SK-N-SH treated with all-trans-retinoic acid at 6 μM for 48 hours (cell line): ENCODE results near the gene MELK.

Experiments used
- ATAC-seq: fragments of 200-7000 bp; cut with Tn5 transposase; 3 replicates; pipeline ENCODE4 v1.9.1; 2020; ENCODE audit warnings: mild to moderate bottlenecking, moderate library complexity
- BACH2 ChIP-seq: fragments of 250-450 bp; sonication (Bioruptor Pico); IDR thresholded peaks from 2 replicates; pipeline ENCODE4 v1.9.0; 2021; ENCODE audit warnings: mild to moderate bottlenecking, borderline replicate concordance
- CREB5 ChIP-seq: fragments of 250-450 bp; sonication (Bioruptor Pico); IDR thresholded peaks from 2 replicates; pipeline ENCODE4 v1.5.1; 2020; ENCODE audit warnings: low read depth, mild to moderate bottlenecking, moderate library complexity
- CSDC2 ChIP-seq: fragments of 250-450 bp; sonication (Bioruptor Pico); IDR thresholded peaks from 2 replicates; pipeline ENCODE4 v1.5.0; 2020; ENCODE audit warnings: mild to moderate bottlenecking, moderate library complexity
- CSRNP3 ChIP-seq: fragments of 250-450 bp; sonication (Bioruptor Pico); IDR thresholded peaks from 2 replicates; pipeline ENCODE4 v1.5.1; 2021; ENCODE audit warnings: mild to moderate bottlenecking, moderate library complexity
- ESRRG ChIP-seq: fragments of 250-450 bp; sonication (Bioruptor Pico); IDR thresholded peaks from 2 replicates; pipeline ENCODE4 v1.6.1; 2021; ENCODE audit warnings: mild to moderate bottlenecking
- GLIS3 ChIP-seq: fragments of 250-450 bp; sonication (Bioruptor Pico); IDR thresholded peaks from 2 replicates; pipeline ENCODE4 v1.5.0; 2020; ENCODE audit warnings: mild to moderate bottlenecking, moderate library complexity
- ISL1 ChIP-seq: fragments of 250-450 bp; sonication (Bioruptor Pico); IDR thresholded peaks from 2 replicates; pipeline ENCODE4 v2.1.2; 2022; ENCODE audit warnings: mild to moderate bottlenecking, moderate library complexity
- OSR1 ChIP-seq: fragments of 250-450 bp; sonication (Bioruptor Pico); IDR thresholded peaks from 2 replicates; pipeline ENCODE4 v1.8.0; 2022; ENCODE audit warnings: moderate library complexity, mild to moderate bottlenecking, inconsistent platforms
- PPARA ChIP-seq: fragments of 250-450 bp; sonication (Bioruptor Pico); IDR thresholded peaks from 2 replicates; pipeline ENCODE4 v1.5.0; 2020; ENCODE audit warnings: mild to moderate bottlenecking, borderline replicate concordance
- RARB ChIP-seq: fragments of 250-450 bp; sonication (Bioruptor Pico); IDR thresholded peaks from 2 replicates; pipeline ENCODE4 v1.8.0; 2021; ENCODE audit warnings: mild to moderate bottlenecking, moderate library complexity
- SNAI2 ChIP-seq: fragments of 250-450 bp; sonication (Bioruptor Pico); IDR thresholded peaks from 2 replicates; pipeline ENCODE4 v1.5.0; 2020; ENCODE audit warnings: mild to moderate bottlenecking, moderate library complexity
- TCF4 ChIP-seq: fragments of 250-450 bp; sonication (Bioruptor Pico); IDR thresholded peaks from 2 replicates; pipeline ENCODE4 v1.8.0; 2021; ENCODE audit warnings: mild to moderate bottlenecking, moderate library complexity, borderline replicate concordance
- TOX ChIP-seq: fragments of 250-450 bp; sonication (Bioruptor Pico); IDR thresholded peaks from 2 replicates; pipeline ENCODE4 v1.8.0; 2021; ENCODE audit warnings: mild to moderate bottlenecking, moderate library complexity, borderline replicate concordance
- ZC3H10 ChIP-seq: fragments of 250-450 bp; sonication (Bioruptor Pico); IDR thresholded peaks from 2 replicates; pipeline ENCODE4 v1.5.1; 2021; ENCODE audit warnings: mild to moderate bottlenecking, moderate library complexity
- ZFP3 ChIP-seq: fragments of 250-450 bp; sonication (Bioruptor Pico); IDR thresholded peaks from 2 replicates; pipeline ENCODE4 v1.5.0; 2020; ENCODE audit warnings: mild to moderate bottlenecking, moderate library complexity
- ZFP30 ChIP-seq: fragments of 450-650 bp; formaldehyde crosslinking; IDR thresholded peaks from 2 replicates; pipeline ENCODE4 v1.5.0; 2022; ENCODE audit warnings: mild to moderate bottlenecking, moderate library complexity
- ZNF565 ChIP-seq: fragments of 450-650 bp; formaldehyde crosslinking; conservative IDR thresholded peaks from 2 replicates; pipeline ENCODE4 v1.5.0; 2020; ENCODE audit warnings: low read depth, mild to moderate bottlenecking, moderate library complexity
- ZNF70 ChIP-seq: fragments of 450-650 bp; formaldehyde crosslinking; IDR thresholded peaks from 2 replicates; pipeline ENCODE4 v1.5.0; 2020; ENCODE audit warnings: mild to moderate bottlenecking, moderate library complexity
- ZNF8 ChIP-seq: fragments of 450-650 bp; formaldehyde crosslinking; IDR thresholded peaks from 2 replicates; pipeline ENCODE4 v1.5.0; 2020; ENCODE audit warnings: mild to moderate bottlenecking, moderate library complexity
- TF ChIP-seq, protein P1 (sequence below): fragments of 250-450 bp; sonication (Bioruptor Pico); IDR thresholded peaks from 2 replicates; pipeline ENCODE4 v1.8.0; 2020; ENCODE audit warnings: mild to moderate bottlenecking, moderate library complexity, borderline replicate concordance
- TF ChIP-seq, protein P2 (sequence below): fragments of 250-450 bp; sonication (Bioruptor Pico); IDR thresholded peaks from 2 replicates; pipeline ENCODE4 v1.5.0; 2020; ENCODE audit warnings: mild to moderate bottlenecking, moderate library complexity
- TF ChIP-seq, protein P3 (sequence below): fragments of 250-450 bp; sonication (Bioruptor Pico); IDR thresholded peaks from 2 replicates; pipeline ENCODE4 v1.8.0; 2021; ENCODE audit warnings: low read depth, mild to moderate bottlenecking, moderate library complexity, borderline replicate concordance

Gene MELK

DNA sequence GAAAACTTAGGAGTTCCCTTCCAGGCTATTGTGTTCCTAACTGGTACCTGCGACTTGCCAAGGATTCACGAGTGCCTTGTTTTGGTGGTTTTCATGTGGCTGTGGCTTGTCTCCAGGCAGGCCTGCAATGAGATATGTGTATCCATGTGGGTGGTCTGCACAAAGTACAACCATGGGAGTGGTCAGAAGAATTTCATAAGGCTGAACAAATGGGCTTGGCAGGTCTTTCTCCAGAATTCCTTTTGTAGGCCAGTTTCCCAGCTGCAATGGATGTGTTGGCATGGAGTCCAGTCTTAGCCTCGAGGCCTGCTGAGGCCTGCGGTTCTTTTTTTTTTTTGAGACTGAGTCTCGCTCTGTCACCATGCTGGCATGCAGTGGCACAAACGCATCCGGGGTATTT lies 28.8 kb upstream of the MELK start:
- no peak for TF ChIP-seq ZNF70 (CRISPR knock-in tag)
- TF ChIP-seq ZNF565 (CRISPR knock-in tag), result no peak
- no peak for TF ChIP-seq PPARA
- TF ChIP-seq CREB5 (CRISPR knock-in tag), result no peak
- no peak for TF ChIP-seq TCF4 (CRISPR knock-in tag)
- no peak for TF ChIP-seq RARB
- TF ChIP-seq, protein P1, sequence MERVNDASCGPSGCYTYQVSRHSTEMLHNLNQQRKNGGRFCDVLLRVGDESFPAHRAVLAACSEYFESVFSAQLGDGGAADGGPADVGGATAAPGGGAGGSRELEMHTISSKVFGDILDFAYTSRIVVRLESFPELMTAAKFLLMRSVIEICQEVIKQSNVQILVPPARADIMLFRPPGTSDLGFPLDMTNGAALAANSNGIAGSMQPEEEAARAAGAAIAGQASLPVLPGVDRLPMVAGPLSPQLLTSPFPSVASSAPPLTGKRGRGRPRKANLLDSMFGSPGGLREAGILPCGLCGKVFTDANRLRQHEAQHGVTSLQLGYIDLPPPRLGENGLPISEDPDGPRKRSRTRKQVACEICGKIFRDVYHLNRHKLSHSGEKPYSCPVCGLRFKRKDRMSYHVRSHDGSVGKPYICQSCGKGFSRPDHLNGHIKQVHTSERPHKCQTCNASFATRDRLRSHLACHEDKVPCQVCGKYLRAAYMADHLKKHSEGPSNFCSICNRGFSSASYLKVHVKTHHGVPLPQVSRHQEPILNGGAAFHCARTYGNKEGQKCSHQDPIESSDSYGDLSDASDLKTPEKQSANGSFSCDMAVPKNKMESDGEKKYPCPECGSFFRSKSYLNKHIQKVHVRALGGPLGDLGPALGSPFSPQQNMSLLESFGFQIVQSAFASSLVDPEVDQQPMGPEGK, result no peak
- no peak for TF ChIP-seq CSDC2
- no peak for TF ChIP-seq OSR1 (CRISPR knock-in tag)
- TF ChIP-seq ZNF8 (CRISPR knock-in tag), result no peak
- no peak for TF ChIP-seq CSRNP3 (CRISPR knock-in tag)
- TF ChIP-seq ZFP3 (CRISPR knock-in tag), result no peak
- no peak for ATAC-seq

- ATAC-seq, result no peak
- no peak for TF ChIP-seq ZFP30 (CRISPR knock-in tag)
- TF ChIP-seq BACH2, result no peak
- TF ChIP-seq ZNF70 (CRISPR knock-in tag), result no peak
- TF ChIP-seq, protein P2, sequence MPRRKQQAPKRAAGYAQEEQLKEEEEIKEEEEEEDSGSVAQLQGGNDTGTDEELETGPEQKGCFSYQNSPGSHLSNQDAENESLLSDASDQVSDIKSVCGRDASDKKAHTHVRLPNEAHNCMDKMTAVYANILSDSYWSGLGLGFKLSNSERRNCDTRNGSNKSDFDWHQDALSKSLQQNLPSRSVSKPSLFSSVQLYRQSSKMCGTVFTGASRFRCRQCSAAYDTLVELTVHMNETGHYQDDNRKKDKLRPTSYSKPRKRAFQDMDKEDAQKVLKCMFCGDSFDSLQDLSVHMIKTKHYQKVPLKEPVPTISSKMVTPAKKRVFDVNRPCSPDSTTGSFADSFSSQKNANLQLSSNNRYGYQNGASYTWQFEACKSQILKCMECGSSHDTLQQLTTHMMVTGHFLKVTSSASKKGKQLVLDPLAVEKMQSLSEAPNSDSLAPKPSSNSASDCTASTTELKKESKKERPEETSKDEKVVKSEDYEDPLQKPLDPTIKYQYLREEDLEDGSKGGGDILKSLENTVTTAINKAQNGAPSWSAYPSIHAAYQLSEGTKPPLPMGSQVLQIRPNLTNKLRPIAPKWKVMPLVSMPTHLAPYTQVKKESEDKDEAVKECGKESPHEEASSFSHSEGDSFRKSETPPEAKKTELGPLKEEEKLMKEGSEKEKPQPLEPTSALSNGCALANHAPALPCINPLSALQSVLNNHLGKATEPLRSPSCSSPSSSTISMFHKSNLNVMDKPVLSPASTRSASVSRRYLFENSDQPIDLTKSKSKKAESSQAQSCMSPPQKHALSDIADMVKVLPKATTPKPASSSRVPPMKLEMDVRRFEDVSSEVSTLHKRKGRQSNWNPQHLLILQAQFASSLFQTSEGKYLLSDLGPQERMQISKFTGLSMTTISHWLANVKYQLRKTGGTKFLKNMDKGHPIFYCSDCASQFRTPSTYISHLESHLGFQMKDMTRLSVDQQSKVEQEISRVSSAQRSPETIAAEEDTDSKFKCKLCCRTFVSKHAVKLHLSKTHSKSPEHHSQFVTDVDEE (CRISPR knock-in tag), result no peak
- no peak for TF ChIP-seq ISL1 (CRISPR knock-in tag)
- TF ChIP-seq TOX (CRISPR knock-in tag), result no peak
- no peak for TF ChIP-seq ZNF8 (CRISPR knock-in tag)
- no peak for TF ChIP-seq TCF4 (CRISPR knock-in tag)
- TF ChIP-seq RARB, result no peak
- no peak for TF ChIP-seq CREB5 (CRISPR knock-in tag)
- TF ChIP-seq ZC3H10 (CRISPR knock-in tag), result no peak
- TF ChIP-seq GLIS3 (CRISPR knock-in tag), result no peak
- TF ChIP-seq, protein P3, sequence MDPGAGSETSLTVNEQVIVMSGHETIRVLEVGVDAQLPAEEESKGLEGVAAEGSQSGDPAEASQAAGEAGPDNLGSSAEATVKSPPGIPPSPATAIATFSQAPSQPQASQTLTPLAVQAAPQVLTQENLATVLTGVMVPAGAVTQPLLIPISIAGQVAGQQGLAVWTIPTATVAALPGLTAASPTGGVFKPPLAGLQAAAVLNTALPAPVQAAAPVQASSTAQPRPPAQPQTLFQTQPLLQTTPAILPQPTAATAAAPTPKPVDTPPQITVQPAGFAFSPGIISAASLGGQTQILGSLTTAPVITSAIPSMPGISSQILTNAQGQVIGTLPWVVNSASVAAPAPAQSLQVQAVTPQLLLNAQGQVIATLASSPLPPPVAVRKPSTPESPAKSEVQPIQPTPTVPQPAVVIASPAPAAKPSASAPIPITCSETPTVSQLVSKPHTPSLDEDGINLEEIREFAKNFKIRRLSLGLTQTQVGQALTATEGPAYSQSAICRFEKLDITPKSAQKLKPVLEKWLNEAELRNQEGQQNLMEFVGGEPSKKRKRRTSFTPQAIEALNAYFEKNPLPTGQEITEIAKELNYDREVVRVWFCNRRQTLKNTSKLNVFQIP (CRISPR knock-in tag), result no peak
- TF ChIP-seq CSDC2, result no peak
- TF ChIP-seq PPARA, result no peak
- no peak for TF ChIP-seq OSR1 (CRISPR knock-in tag)
- TF ChIP-seq SNAI2 (CRISPR knock-in tag), result no peak
- no peak for TF ChIP-seq CSRNP3 (CRISPR knock-in tag)
- TF ChIP-seq ESRRG (CRISPR knock-in tag), result no peak
- TF ChIP-seq, all 23 proteins: peak for 0
Observed at GRCh38 chr9:36547598-36547997, 25.1 kb upstream of the MELK start.
